Psoas muscle (tissue), 8 donors: Measurements from ENCODE around the gene BBLN. TPM values are rescaled to one million over a fixed set of nuclear protein-coding genes. Genes with fewer than 3 reads are reported as not detected.

Experiments
- ATAC-seq, 4 donors: fragments of 200-7000 bp; cut with Tn5 transposase; one replicate each; pipeline ENCODE4 v1.9.1; 2020; ENCODE audit warnings: moderate library complexity in 3 of 4, mild to moderate bottlenecking in 2 of 4
- DNase-seq, 2 donors: peaks; one replicate each; pipeline ENCODE4 v3.0.0-alpha.2; 2020
- H3K27ac ChIP-seq: fragments of 200-600 bp; one replicate; pipeline ENCODE4 v1.8.0; 2022
- H3K27me3 ChIP-seq, 3 donors: fragments of 200-600 bp in 1 of 3; one replicate each; pipeline versions ENCODE4 v1.6.1 to v1.8.0; 2013 to 2022; ENCODE audit warnings: low read length in 2 of 3, mild to moderate bottlenecking in 2 of 3, moderate library complexity in 1 of 3; ENCODE audit not compliant: insufficient read depth in 3 of 3
- H3K36me3 ChIP-seq, 2 donors: fragments of 200-600 bp in 1 of 2; one replicate each; pipeline versions ENCODE4 v1.6.1 to v1.8.0; 2013 to 2022; ENCODE audit warnings: low read depth in 1 of 2, mild to moderate bottlenecking in 1 of 2, moderate library complexity in 1 of 2; ENCODE audit not compliant: insufficient read depth in 1 of 2
- H3K4me1 ChIP-seq: fragments of 200-600 bp; one replicate; pipeline ENCODE4 v1.8.0; 2022
- H3K4me3 ChIP-seq: fragments of 200-600 bp; one replicate; pipeline ENCODE4 v1.8.0; 2022; ENCODE audit warnings: mild to moderate bottlenecking
- H3K9me3 ChIP-seq: fragments of 200-600 bp; one replicate; pipeline ENCODE4 v1.8.0; 2022
- WGBS, 3 donors: extraction: QIAGEN DNeasy Blood & Tissue Kit; methylation state at CpG; one replicate each; pipeline versions ENCODE4 v1.1.6 to v1.1.7; 2013; 5-methylcytosine and 5-hydroxymethylcytosine counted together
- intact Hi-C, 2 donors: fragments of 100-400 bp; cut with DNase I; formaldehyde crosslinking; loops; one replicate each; pipeline versions ENCODE4 v1.11.0 to v1.14.2; 2022
- polyA plus RNA-seq, 3 donors: library from polyadenylated mRNA; stranded (reverse); fragments of 200-250 nt; gene quantifications; one replicate each; pipeline ENCODE4 v1.2.3, GENCODE V29; 2013
- total RNA-seq, 4 donors: library from RNA; stranded (reverse); fragmentation: NEBNext Ultra II Directional in 2 of 4; extraction: Animal tissue kit (Norgen Biotek cat#: 25700) in 2 of 4; gene quantifications; one replicate each; pipeline versions ENCODE4 v1.2.1 to v1.2.4, GENCODE V29; 2021 to 2023
- TF ChIP-seq, protein P1 (sequence below): fragments of 200-600 bp; IDR thresholded peaks from one replicate; pipeline ENCODE4 v1.8.0; 2022; ENCODE audit warnings: antibody characterized with exemption
- donor health status: healthy with polysubstance abuse.
- donor health status: DM: no; HTN: no; CAD: no; lungs with moderate emphysema.
- donor health status: Bipolar disorder and iron deficiency.
- donor health status: healthy.
- donor health status: DM: yes; HTN: yes; CAD: no.
- donor health status: DM: no; HTN: no; CAD: no.
- donor health status: DM: no; HTN: no; CAD: no.
- donor health status: DM: yes; HTN: yes; CAD: no.

The BBLN gene
- total and polyA plus RNA-seq, 7 donors: 14.0 to 36.2 (median 21.3) TPM

- peak; percentile 66 to 80 for DNase-seq
- WGBS, 3 donors: 0 to 1% (median 0%) methylated on average over 54 to 72 of the region's 72 CpGs
- TF ChIP-seq, protein P1, sequence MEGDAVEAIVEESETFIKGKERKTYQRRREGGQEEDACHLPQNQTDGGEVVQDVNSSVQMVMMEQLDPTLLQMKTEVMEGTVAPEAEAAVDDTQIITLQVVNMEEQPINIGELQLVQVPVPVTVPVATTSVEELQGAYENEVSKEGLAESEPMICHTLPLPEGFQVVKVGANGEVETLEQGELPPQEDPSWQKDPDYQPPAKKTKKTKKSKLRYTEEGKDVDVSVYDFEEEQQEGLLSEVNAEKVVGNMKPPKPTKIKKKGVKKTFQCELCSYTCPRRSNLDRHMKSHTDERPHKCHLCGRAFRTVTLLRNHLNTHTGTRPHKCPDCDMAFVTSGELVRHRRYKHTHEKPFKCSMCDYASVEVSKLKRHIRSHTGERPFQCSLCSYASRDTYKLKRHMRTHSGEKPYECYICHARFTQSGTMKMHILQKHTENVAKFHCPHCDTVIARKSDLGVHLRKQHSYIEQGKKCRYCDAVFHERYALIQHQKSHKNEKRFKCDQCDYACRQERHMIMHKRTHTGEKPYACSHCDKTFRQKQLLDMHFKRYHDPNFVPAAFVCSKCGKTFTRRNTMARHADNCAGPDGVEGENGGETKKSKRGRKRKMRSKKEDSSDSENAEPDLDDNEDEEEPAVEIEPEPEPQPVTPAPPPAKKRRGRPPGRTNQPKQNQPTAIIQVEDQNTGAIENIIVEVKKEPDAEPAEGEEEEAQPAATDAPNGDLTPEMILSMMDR: peak; percentile 97
- no peaks in the 10 kb centered on the region for H3K36me3 ChIP-seq
- peak within 1 kb of the TSS; percentile 73 for H3K4me3 ChIP-seq
- peaks cover 0 to 18% (median 7%) of the 10 kb centered on the region in 3 donors for H3K27me3 ChIP-seq
- H3K4me1 ChIP-seq: peaks cover 4% of the 10 kb centered on the region
- no peaks in the 10 kb centered on the region for H3K9me3 ChIP-seq
- peak; percentile 91 to 96 (median 94) for ATAC-seq
- intact Hi-C loops: no loop called here
- no peak within 1 kb of the TSS for H3K27ac ChIP-seq
Measured at GRCh38 chr9:128203024-128203706, 43.1 kb downstream of the BBLN start, which contains the start of gene DNM1. Gene DNM1 (plus strand): TSS chr9:128203379. CDS start chr9:128203471, 92 bp downstream.

DNA sequence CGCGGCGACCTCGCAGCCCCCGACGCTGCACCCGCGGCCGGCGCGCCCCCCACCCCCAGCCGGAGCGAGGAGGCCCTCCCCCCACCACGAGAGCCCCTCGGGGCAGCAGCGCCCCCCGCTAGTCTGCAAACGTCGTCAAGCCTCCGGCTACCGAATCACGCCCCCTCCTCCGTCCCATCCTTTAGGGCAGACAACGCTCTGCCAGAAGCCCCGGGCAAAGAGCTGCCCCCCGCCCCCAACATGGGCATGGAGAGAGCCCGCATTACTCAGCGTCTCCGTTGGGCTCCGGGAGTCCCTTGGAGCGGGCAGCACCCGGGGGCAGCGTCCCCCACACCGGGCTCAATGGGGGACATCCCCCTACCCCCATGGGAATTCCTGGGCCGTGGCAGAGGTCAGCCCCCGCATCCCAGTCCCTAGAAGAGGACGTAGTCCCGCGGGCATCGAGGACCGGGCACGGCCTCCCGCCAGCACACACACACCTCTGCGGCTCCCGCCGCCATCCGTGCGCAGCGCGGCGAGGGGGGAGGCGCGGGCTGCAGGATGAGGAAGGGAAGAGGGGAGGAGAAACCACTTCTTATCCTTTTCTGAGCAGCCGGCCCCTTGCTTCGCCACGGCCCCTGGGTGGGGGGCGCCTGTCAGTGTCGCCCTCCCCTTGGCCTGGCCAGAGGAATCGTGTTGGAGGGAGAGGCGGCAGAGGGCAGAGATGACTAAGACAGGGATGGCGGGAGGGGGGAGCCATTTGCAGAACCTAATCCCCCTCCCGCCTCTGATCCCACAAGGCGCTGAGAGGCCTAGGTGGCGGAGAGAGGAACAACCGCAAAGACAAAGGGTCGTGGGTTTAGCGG lies 43.9 kb downstream of the BBLN start:
- TF ChIP-seq, protein P1: no peak
- Histone ChIP-seq H3K4me1 (peaks cover 4% of the 10 kb centered on the region), H3K36me3 (no peaks in the 10 kb centered on the region), H3K27ac (no peak overlapping the region), H3K9me3 (no peaks in the 10 kb centered on the region), H3K27me3 (peaks cover 0 to 18% (median 7%) of the 10 kb centered on the region in 3 donors), H3K4me3 (peak overlapping the region; percentile 73)
- intact Hi-C loops: no loop called here
- peak in 1 of 2 donors; percentile 41 for DNase-seq
- peak; percentile 19 to 57 (median 29) for ATAC-seq
- 2 to 6% (median 3%) methylated on average over 44 to 67 of the region's 67 CpGs for WGBS, 3 donors

- no peak overlapping the region for H3K27ac ChIP-seq
Measured at GRCh38 chr9:128204858-128205257, 44.8 kb downstream of the BBLN start.

DNA sequence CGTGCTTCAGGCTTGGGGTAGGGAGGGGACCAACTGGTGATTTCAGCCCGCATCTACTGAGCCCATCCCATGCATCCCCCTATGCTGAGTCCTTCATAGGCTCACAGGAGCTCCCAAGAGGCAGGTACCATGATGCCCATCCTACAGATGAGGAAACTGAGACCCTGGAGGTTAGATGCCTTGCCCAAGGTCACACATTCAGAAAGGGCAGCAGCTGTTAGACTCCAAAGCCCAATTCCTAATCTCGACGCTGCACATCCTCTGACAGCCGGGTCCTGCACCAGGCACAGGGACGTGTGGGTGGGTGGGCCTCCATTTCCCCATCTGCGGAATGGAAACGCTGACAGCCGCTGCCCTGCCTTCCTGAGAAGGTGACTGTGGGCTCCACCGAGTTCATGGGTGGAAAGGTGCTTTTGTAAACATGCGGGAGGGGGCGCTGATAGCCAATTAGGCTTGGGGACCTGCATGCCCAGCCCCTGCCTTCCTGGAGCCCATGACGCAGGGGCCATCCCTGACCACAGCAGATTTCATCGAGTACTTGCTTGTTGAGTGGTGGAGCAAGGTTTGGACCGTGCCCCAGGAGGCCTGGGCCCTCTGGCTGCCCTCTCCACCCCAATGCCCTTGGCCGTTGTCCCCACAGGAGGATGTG lies 45.4 kb downstream of the BBLN start:
- WGBS, 3 donors: 77 to 81% (median 79%) methylated on average over 16 of the region's 16 CpGs
- intact Hi-C loops: no loop called here

More at GRCh38 chr9:128204858-128205257, 44.8 kb downstream of the BBLN start:
- WGBS, 3 donors: 53 to 76% (median 58%) methylated on average over 7 of the region's 7 CpGs
- H3K27me3 ChIP-seq: peaks cover 0 to 18% (median 7%) of the 10 kb centered on the region in 3 donors
- intact Hi-C loops: no loop called here
- peak overlapping the region; percentile 73 for H3K4me3 ChIP-seq
- no peaks in the 10 kb centered on the region for H3K36me3 ChIP-seq
- no peak for DNase-seq
- TF ChIP-seq, protein P1: no peak
- peaks cover 4% of the 10 kb centered on the region for H3K4me1 ChIP-seq
- no peaks in the 10 kb centered on the region for H3K9me3 ChIP-seq
- ATAC-seq: no peak

More for the DNA sequence above, 45.4 kb downstream of the BBLN start:
- no peaks in the 10 kb centered on the region for H3K9me3 ChIP-seq
- no peak for DNase-seq
- H3K4me1 ChIP-seq: peaks cover 4% of the 10 kb centered on the region
- no peak for ATAC-seq
- no peaks in the 10 kb centered on the region for H3K36me3 ChIP-seq
- TF ChIP-seq, protein P1: no peak
- H3K4me3 ChIP-seq: no peak overlapping the region
- H3K27me3 ChIP-seq: peaks cover 0 to 18% (median 7%) of the 10 kb centered on the region in 3 donors
- H3K27ac ChIP-seq: no peak overlapping the region
